K562 (cell line): ENCODE data around the gene TDG. TPM values are rescaled to one million over a fixed set of nuclear protein-coding genes. Genes with fewer than 3 reads are reported as not detected.

ENCODE experiments used
- FOXA1 ChIP-seq: fragments of 450-650 bp; IDR thresholded peaks from 2 replicates; pipeline ENCODE4 v1.6.1; 2016; ENCODE audit warnings: mild to moderate bottlenecking, borderline replicate concordance
- GATA2 ChIP-seq: sonication (generic); formaldehyde crosslinking; IDR thresholded peaks from 2 replicates; pipeline ENCODE4 v1.4.0; 2020; ENCODE audit warnings: mild to moderate bottlenecking, missing genetic modification reagents
- GTF2F1 ChIP-seq: IDR thresholded peaks from 2 replicates; pipeline ENCODE4 v1.6.1; 2011; ENCODE audit warnings: low read depth, low read length, improper control_type of control experiment
- HDAC2 ChIP-seq: fragments of 450-650 bp; IDR thresholded peaks from 2 replicates; pipeline ENCODE4 v1.6.1; 2016; ENCODE audit warnings: mild to moderate bottlenecking
- HNRNPH1 ChIP-seq: fragments of 200-400 bp; formaldehyde crosslinking; optimal IDR thresholded peaks from 2 replicates; pipeline ENCODE3; 2017; ENCODE audit warnings: low read depth, mild to moderate bottlenecking, low read length, moderate library complexity
- KDM4B ChIP-seq, 2 experiments: fragments of 450-650 bp in 1 of 2; sonication (generic) in 1 of 2; IDR thresholded peaks; 2 replicates each; pipeline ENCODE4 v1.6.1; 2016 to 2017; ENCODE audit warnings: borderline replicate concordance in 2 of 2, antibody characterized with exemption in 1 of 2, low read depth in 1 of 2, mild to moderate bottlenecking in 1 of 2
- NUFIP1 ChIP-seq: fragments of 450-650 bp; IDR thresholded peaks from 2 replicates; pipeline ENCODE4 v1.6.1; 2018; ENCODE audit not compliant: partially characterized antibody
- PHB2 ChIP-seq: fragments of 450-650 bp; IDR thresholded peaks from 2 replicates; pipeline ENCODE4 v1.6.1; 2017; ENCODE audit warnings: low read depth
- POLR2A ChIP-seq: fragments of 450-650 bp; conservative IDR thresholded peaks from 2 replicates; pipeline ENCODE4 v1.6.1; 2016
- RAD51 ChIP-seq: fragments of 450-650 bp; IDR thresholded peaks from 2 replicates; pipeline ENCODE4 v1.7.1; 2016; ENCODE audit warnings: low read depth, mild to moderate bottlenecking, borderline replicate concordance
- RCOR1 ChIP-seq, 2 experiments: IDR thresholded peaks; 2 replicates each; pipeline ENCODE4 v1.6.1; 2012; ENCODE audit warnings: low read depth in 2 of 2, low read length in 2 of 2, borderline replicate concordance in 1 of 2, improper control_type of control experiment in 1 of 2
- RERE ChIP-seq: sonication (generic); formaldehyde crosslinking; IDR thresholded peaks from 2 replicates; pipeline ENCODE4 v1.8.0; 2023; ENCODE audit warnings: missing genetic modification reagents, mild to moderate bottlenecking, borderline replicate concordance
- SRSF7 ChIP-seq: fragments of 200-400 bp; formaldehyde crosslinking; optimal IDR thresholded peaks from 2 replicates; pipeline ENCODE3; 2017; ENCODE audit warnings: mild to moderate bottlenecking, low read depth, low read length
- TBL1XR1 ChIP-seq, 2 experiments: IDR thresholded peaks; 2 replicates each; pipeline ENCODE4 v1.6.1; 2012; ENCODE audit warnings: improper control_type of control experiment in 2 of 2, low read length in 2 of 2, mild to moderate bottlenecking in 1 of 2
- TSHZ1 ChIP-seq: fragments of 250-450 bp; sonication (Bioruptor Pico); IDR thresholded peaks from 2 replicates; pipeline ENCODE4 v1.4.0; 2020; ENCODE audit warnings: mild to moderate bottlenecking, moderate library complexity
- ZNF146 ChIP-seq: IDR thresholded peaks from one replicate; pipeline ENCODE4 v1.6.1; 2018; ENCODE audit warnings: missing compliant biosample characterization; ENCODE audit not compliant: unreplicated experiment
- ZNF584 ChIP-seq: fragments of 200-800 bp; sonication (Bioruptor generic); IDR thresholded peaks from 2 replicates; pipeline ENCODE4 v1.6.1; 2016; ENCODE audit warnings: low read depth, mild to moderate bottlenecking, missing genetic modification characterization, missing compliant biosample characterization
- ZNF77 ChIP-seq: fragments of 250-450 bp; sonication (Bioruptor Pico); IDR thresholded peaks from 2 replicates; pipeline ENCODE4 v1.5.0; 2020
- ZNF79 ChIP-seq: fragments of 250-450 bp; sonication (Bioruptor Pico); IDR thresholded peaks from 2 replicates; pipeline ENCODE4 v1.4.0; 2020; ENCODE audit warnings: low read depth, mild to moderate bottlenecking, moderate library complexity
- polyA plus RNA-seq, 8 experiments: library from polyadenylated mRNA; depleted of rRNA in 4 of 8; stranded (reverse) in 5 of 8; unstranded in 3 of 8; fragments of >200 nt; fragmentation: Nextera tagmentation in 2 of 8; fragmentation: Illumina TruSeq in 1 of 8; extraction: Ambion mirVana in 2 of 8; extraction: Trizol in 1 of 8; gene quantifications; 2 replicates each; pipeline versions ENCODE4 v1.2.1 to v1.2.3, GENCODE V29; 2011 to 2014; ENCODE audit warnings: inconsistent platforms in 1 of 8, missing spikeins in 1 of 8
- total RNA-seq, 7 experiments: library from RNA; depleted of rRNA in 6 of 7; stranded (reverse); fragments of >200 nt in 6 of 7; fragmentation: Illumina TruSeq in 2 of 7; extraction: Trizol in 2 of 7; gene quantifications; 2 replicates each; pipeline versions ENCODE4 v1.2.1 to v1.2.3, GENCODE V29; 2011 to 2021; ENCODE audit warnings: low replicate concordance in 1 of 7

TDG gene
- total and polyA plus RNA-seq, 9 of the 15 experiments (the other 6 are each of a cell fraction or from before 2014, with no cell fraction given) = 37.6 to 77.2 (median 64.0) TPM

- no peak for TF ChIP-seq RERE (CRISPR knock-in tag)
- TF ChIP-seq ZNF77 (CRISPR knock-in tag) = no peak
- no peak for TF ChIP-seq FOXA1
- peak; percentile 96 for TF ChIP-seq POLR2A
- TF ChIP-seq ZNF584 (CRISPR knock-in tag) = no peak
- no peak for TF ChIP-seq NUFIP1
- TF ChIP-seq RCOR1 (IDR thresholded peaks at IDR 0.05; ENCODE audit: borderline replicate concordance in 1 of 2, low read depth in 2 of 2, low read length in 2 of 2) = no peak
- peak in 1 of 2 experiments; percentile 82; a peak in 1 of 4 replicates for TF ChIP-seq KDM4B (IDR thresholded peaks at IDR 0.05; ENCODE audit: borderline replicate concordance in 2 of 2, low read depth in 1 of 2)
- TF ChIP-seq GTF2F1 = peak; percentile 85; the same call in 1 of the 2 replicates
- TF ChIP-seq RAD51 = peak; percentile 99
- TF ChIP-seq SRSF7 = no peak
- TF ChIP-seq PHB2 = no peak
- no peak for TF ChIP-seq TBL1XR1 (IDR thresholded peaks at IDR 0.05; ENCODE audit: low read length in 2 of 2)
- TF ChIP-seq ZNF79 (CRISPR knock-in tag) = no peak
- TF ChIP-seq ZNF146 (CRISPR knock-in tag) = no peak
- no peak for TF ChIP-seq HNRNPH1
- TF ChIP-seq GATA2 (CRISPR knock-in tag) = no peak
- TF ChIP-seq HDAC2 = peak; percentile 76; the same call in 1 of the 2 replicates
- no peak for TF ChIP-seq TSHZ1 (CRISPR knock-in tag)
Observed at GRCh38 chr12:103965590-103966504, at the start of gene TDG (continued).
